ENCODE measurements around the gene PDE6G. TPM values are rescaled to one million over a fixed set of nuclear protein-coding genes. Genes with fewer than 3 reads are reported as not detected.

Gene PDE6G
- total and polyA plus RNA-seq, 11 donors = 0.67 to 2.3 (median 1.1) TPM; not detected in 7

- no peak for TF ChIP-seq CTCF (IDR thresholded peaks at IDR 0.05)
- no peak for TF ChIP-seq POLR2A (IDR thresholded peaks at IDR 0.05)
- Histone ChIP-seq H3K4me1 (peaks cover 5 to 34% (median 26%) of the 10 kb centered on the region in 12 donors), H3K27me3 (no peaks in the 10 kb centered on the region), H3K4me3 (no peak overlapping the region), H3K9me3 (no peaks in the 10 kb centered on the region), H3K36me3 (peaks cover 0 to 71% (median 56%) of the 10 kb centered on the region in 9 donors), H3K27ac (no peak overlapping the region)
- ATAC-seq (no peak), DNase-seq (no peak)
- 90 to 93% (median 91%) methylated on average over 17 to 20 of the region's 20 CpGs for WGBS, 4 donors
- intact Hi-C loops (cut with DNase I) = no loop called here
These were observed 30.3 kb upstream of the PDE6G start for GRCh38 chr17:81686614-81687013.

GRCh38 chr17:81685108-81685507 is 28.8 kb upstream of the PDE6G start:
- ATAC-seq = no peak
- no peak for TF ChIP-seq POLR2A (IDR thresholded peaks at IDR 0.05)
- no peak for TF ChIP-seq CTCF (IDR thresholded peaks at IDR 0.05)
- Histone ChIP-seq H3K27me3 (no peaks in the 10 kb centered on the region), H3K4me1 (peaks cover 5 to 40% (median 26%) of the 10 kb centered on the region in 12 donors), H3K27ac (peak overlapping the region in 3 of 12 donors; percentile 82 to 91 (median 90)), H3K4me3 (peak overlapping the region in 11 of 12 donors; percentile 85 to 100 (median 93)), H3K36me3 (peaks cover 0 to 67% (median 45%) of the 10 kb centered on the region in 9 donors), H3K9me3 (no peaks in the 10 kb centered on the region)
- DNase-seq = no peak
- 75 to 83% (median 82%) methylated on average over 11 to 12 of the region's 12 CpGs for WGBS, 4 donors
- intact Hi-C loops (cut with DNase I) = no loop called here

GRCh38 chr17:81684442-81684911 is 28.1 kb upstream of the PDE6G start:
- peak overlapping the region; percentile 85 to 100 (median 92) for H3K4me3 ChIP-seq
- peak overlapping the region; percentile 35 to 91 (median 84) for H3K27ac ChIP-seq
- ATAC-seq (peak in 2 of 4 donors; percentile 1 to 39), DNase-seq (peak in 1 of 5 donors; percentile 57)
- H3K36me3 ChIP-seq = peaks cover 0 to 61% (median 39%) of the 10 kb centered on the region in 9 donors
- 1 to 7% (median 5%) methylated on average over 14 to 16 of the region's 16 CpGs for WGBS, 4 donors
- TF ChIP-seq CTCF (IDR thresholded peaks at IDR 0.05) (no peak), POLR2A (IDR thresholded peaks at IDR 0.05) (no peak)
- no peaks in the 10 kb centered on the region for H3K9me3 ChIP-seq
- intact Hi-C loops (cut with DNase I) = no loop called here
- H3K4me1 ChIP-seq = peaks cover 5 to 45% (median 26%) of the 10 kb centered on the region in 12 donors
- no peaks in the 10 kb centered on the region for H3K27me3 ChIP-seq

- peak within 1 kb of the TSS; percentile 35 to 91 (median 85) for H3K27ac ChIP-seq
- WGBS, 4 donors = 0 to 1% (median 1%) methylated on average over 30 to 112 of the region's 112 CpGs
- H3K9me3 ChIP-seq = no peaks in the 10 kb centered on the region
- TF ChIP-seq POLR2A (IDR thresholded peaks at IDR 0.05) (peak in 1 of 2 donors; percentile 81), CTCF (IDR thresholded peaks at IDR 0.05) (no peak)
- peak within 1 kb of the TSS; percentile 85 to 100 (median 92) for H3K4me3 ChIP-seq
- peaks cover 0 to 54% (median 33%) of the 10 kb centered on the region in 9 donors for H3K36me3 ChIP-seq
- intact Hi-C loops (cut with DNase I) = loop anchor here in 1 of 10 donors (2.0 kb wide), 1 partner anchor 17 kb away; the partner anchor contains the start of genes CCDC137 and OXLD1
- H3K4me1 ChIP-seq = peaks cover 5 to 45% (median 26%) of the 10 kb centered on the region in 12 donors
- peak; percentile 97 to 99 (median 98) for DNase-seq
- ATAC-seq = peak; percentile 99
- H3K27me3 ChIP-seq = no peaks in the 10 kb centered on the region
These were observed 27.5 kb upstream of the PDE6G start, which contains the start of the genes ARL16 and HGS for GRCh38 chr17:81683584-81684441. ARL16 (minus strand) TSS chr17:81683797; CDS start chr17:81683753, 44 bp downstream. HGS (plus strand) TSS chr17:81684011; CDS start chr17:81684067, 56 bp downstream.

All from heart left ventricle (tissue), 16 donors.